Measurements from ENCODE around the gene OSBPL9.

The OSBPL9 gene

GRCh38 chr1:51621161-51621560, 4.3 kb downstream of the OSBPL9 start:
- TF ChIP-seq EZH2 (optimal IDR thresholded peaks at IDR 0.05; ENCODE audit: low read depth, low read length) (no peak), EZH2phosphoT487 (IDR thresholded peaks at IDR 0.05; ENCODE audit: low read length) (no peak)
- Histone ChIP-seq H3K4me2 (ENCODE audit: low read depth, low read length) (no peak overlapping the region), H3K4me3 (ENCODE audit: low read length) (no peak overlapping the region), H3K9me3 (replicated peaks; ENCODE audit: insufficient read depth, low read length) (no peaks in the 10 kb centered on the region), H3K4me1 (ENCODE audit: low read length) (peaks cover 4% of the 10 kb centered on the region; the same call in 1 of the 2 replicates), H3K79me2 (ENCODE audit: low read length) (peaks cover 78% of the 10 kb centered on the region), H3K9me2 (replicated peaks; ENCODE audit: insufficient read depth, low read length) (no peaks in the 10 kb centered on the region), H3K9ac (ENCODE audit: low read length) (no peak overlapping the region), H2AFZ (ENCODE audit: low read length) (no peak overlapping the region), H4K20me1 (ENCODE audit: insufficient read depth, low read length) (no peaks in the 10 kb centered on the region), H3K27me3 (replicated peaks; ENCODE audit: insufficient read depth, low read length) (no peaks in the 10 kb centered on the region), H3F3A (ENCODE audit: insufficient read depth, low read length) (no peaks in the 10 kb centered on the region), H3K36me3 (replicated peaks; ENCODE audit: insufficient read depth, low read length) (no peaks in the 10 kb centered on the region), H3K27ac (ENCODE audit: low read length) (no peak overlapping the region)
- DNase-seq, result no peak

GRCh38 chr1:51621841-51622454, 5.1 kb downstream of the OSBPL9 start:
- Histone ChIP-seq H4K20me1 (ENCODE audit: insufficient read depth, low read length) (no peaks in the 10 kb centered on the region), H3K4me3 (ENCODE audit: low read length) (no peak overlapping the region), H3K27ac (ENCODE audit: low read length) (no peak overlapping the region), H3K9ac (ENCODE audit: low read length) (no peak overlapping the region), H2AFZ (ENCODE audit: low read length) (no peak overlapping the region), H3K4me2 (ENCODE audit: low read depth, low read length) (no peak overlapping the region), H3K9me2 (replicated peaks; ENCODE audit: insufficient read depth, low read length) (no peaks in the 10 kb centered on the region), H3K4me1 (ENCODE audit: low read length) (no peaks in the 10 kb centered on the region), H3K27me3 (replicated peaks; ENCODE audit: insufficient read depth, low read length) (no peaks in the 10 kb centered on the region), H3F3A (ENCODE audit: insufficient read depth, low read length) (no peaks in the 10 kb centered on the region), H3K36me3 (replicated peaks; ENCODE audit: insufficient read depth, low read length) (no peaks in the 10 kb centered on the region), H3K9me3 (replicated peaks; ENCODE audit: insufficient read depth, low read length) (no peaks in the 10 kb centered on the region), H3K79me2 (ENCODE audit: low read length) (peaks cover 83% of the 10 kb centered on the region)
- DNase-seq, result no peak
- no peak for TF ChIP-seq CTCF (IDR thresholded peaks at IDR 0.05; ENCODE audit: low read length)
- TF ChIP-seq EZH2phosphoT487 (IDR thresholded peaks at IDR 0.05; ENCODE audit: low read length), result no peak
- TF ChIP-seq EZH2 (optimal IDR thresholded peaks at IDR 0.05; ENCODE audit: low read depth, low read length), result no peak

GRCh38 chr1:51622455-51622913, 5.6 kb downstream of the OSBPL9 start:
- Histone ChIP-seq H3K4me1 (ENCODE audit: low read length) (no peaks in the 10 kb centered on the region), H3K9ac (ENCODE audit: low read length) (no peak overlapping the region), H3K4me2 (ENCODE audit: low read depth, low read length) (no peak overlapping the region), H3K4me3 (ENCODE audit: low read length) (no peak overlapping the region), H3F3A (ENCODE audit: insufficient read depth, low read length) (no peaks in the 10 kb centered on the region), H4K20me1 (ENCODE audit: insufficient read depth, low read length) (no peaks in the 10 kb centered on the region), H3K79me2 (ENCODE audit: low read length) (peaks cover 83% of the 10 kb centered on the region), H3K9me2 (replicated peaks; ENCODE audit: insufficient read depth, low read length) (no peaks in the 10 kb centered on the region), H3K9me3 (replicated peaks; ENCODE audit: insufficient read depth, low read length) (no peaks in the 10 kb centered on the region), H3K36me3 (replicated peaks; ENCODE audit: insufficient read depth, low read length) (no peaks in the 10 kb centered on the region), H2AFZ (ENCODE audit: low read length) (no peak overlapping the region), H3K27me3 (replicated peaks; ENCODE audit: insufficient read depth, low read length) (no peaks in the 10 kb centered on the region), H3K27ac (ENCODE audit: low read length) (no peak overlapping the region)
- TF ChIP-seq EZH2phosphoT487 (IDR thresholded peaks at IDR 0.05; ENCODE audit: low read length) (no peak), CTCF (IDR thresholded peaks at IDR 0.05; ENCODE audit: low read length) (no peak), EZH2 (optimal IDR thresholded peaks at IDR 0.05; ENCODE audit: low read depth, low read length) (no peak)
- no peak for DNase-seq

- peaks cover 82% of the 10 kb centered on the region for H3K79me2 ChIP-seq (ENCODE audit: low read length)
- no peak overlapping the region for H3K27ac ChIP-seq (ENCODE audit: low read length)
- no peak overlapping the region for H3K4me2 ChIP-seq (ENCODE audit: low read depth, low read length)
- no peaks in the 10 kb centered on the region for H4K20me1 ChIP-seq (ENCODE audit: insufficient read depth, low read length)
- H3K9me2 ChIP-seq (replicated peaks; ENCODE audit: insufficient read depth, low read length), result no peaks in the 10 kb centered on the region
- no peaks in the 10 kb centered on the region for H3K36me3 ChIP-seq (replicated peaks; ENCODE audit: insufficient read depth, low read length)
- H3K9me3 ChIP-seq (replicated peaks; ENCODE audit: insufficient read depth, low read length), result no peaks in the 10 kb centered on the region
- no peak overlapping the region for H3K4me3 ChIP-seq (ENCODE audit: low read length)
- H3F3A ChIP-seq (ENCODE audit: insufficient read depth, low read length), result no peaks in the 10 kb centered on the region
- H2AFZ ChIP-seq (ENCODE audit: low read length), result no peak overlapping the region
- no peak for TF ChIP-seq CTCF (IDR thresholded peaks at IDR 0.05; ENCODE audit: low read length)
- TF ChIP-seq EZH2 (optimal IDR thresholded peaks at IDR 0.05; ENCODE audit: low read depth, low read length), result no peak
- TF ChIP-seq EZH2phosphoT487 (IDR thresholded peaks at IDR 0.05; ENCODE audit: low read length), result no peak
- no peak overlapping the region for H3K9ac ChIP-seq (ENCODE audit: low read length)
- no peaks in the 10 kb centered on the region for H3K27me3 ChIP-seq (replicated peaks; ENCODE audit: insufficient read depth, low read length)
- DNase-seq, result no peak
- no peaks in the 10 kb centered on the region for H3K4me1 ChIP-seq (ENCODE audit: low read length)
These were observed 6.1 kb downstream of the OSBPL9 start for GRCh38 chr1:51623025-51623424.

Measured in MM.1S (cell line).